ENCODE results near the gene SPZ1. TPM values are rescaled to one million over a fixed set of nuclear protein-coding genes. Genes with fewer than 3 reads are reported as not detected.

Gene SPZ1
- total and polyA plus RNA-seq, 2 of the 13 experiments (the other 11 are each of a cell fraction or from before 2014, with no cell fraction given), result not detected

- ATAC-seq (no peak), FAIRE-seq (no peak), DNase-seq (ENCODE audit: low spot score) (no peak)
- Histone ChIP-seq H3K4me3 (replicated peaks in 1 of 3; ENCODE audit: insufficient read depth in 1 of 3, low read depth in 2 of 3, low read length in 3 of 3) (no peak overlapping the region), H3K9ac (ENCODE audit: insufficient read depth, low read depth, low read length) (no peak overlapping the region), H3K4me1 (ENCODE audit: insufficient read depth, low read length) (peaks cover 11% of the 10 kb centered on the region), H3K36me3 (replicated peaks in 1 of 2; ENCODE audit: control insufficient read depth in 1 of 2, insufficient read depth in 2 of 2, low read length in 2 of 2) (no peaks in the 10 kb centered on the region), H3K27me3 (ENCODE audit: control insufficient read depth in 1 of 2, insufficient read depth in 2 of 2, low read length in 2 of 2) (no peaks in the 10 kb centered on the region), H2AFZ (ENCODE audit: low read length) (no peak overlapping the region), H4K20me1 (ENCODE audit: insufficient read depth, low read length) (no peaks in the 10 kb centered on the region), H3K9me3 (ENCODE audit: low read length) (no peaks in the 10 kb centered on the region), H3K4me2 (ENCODE audit: low read depth, low read length) (no peak overlapping the region), H3K27ac (ENCODE audit: extremely low read length, insufficient read depth, low read length) (no peak overlapping the region), H3K79me2 (ENCODE audit: insufficient read depth, low read length) (no peaks in the 10 kb centered on the region)
- ChIA-PET POLR2A (no interaction called here), CTCF (ENCODE audit: low intra/inter-chr PET ratio, low total read pairs) (no interaction called here)
- intact Hi-C loops (cut with micrococcal nuclease; ENCODE audit: unreplicated experiment) (loop anchor here (10.0 kb wide), 1 partner anchor 62 kb away; the partner anchor contains the start of gene ZFYVE16), in situ Hi-C loops (cut with HindIII; ENCODE audit: extremely low pct_ligation_motif_present, low pct_unique_long_range_greater_than_20kb) (no loop called here)
- TF ChIP-seq CREB1 (IDR thresholded peaks at IDR 0.05) (peak; percentile 69), CREB1 (CRISPR knock-in tag; IDR thresholded peaks at IDR 0.05) (no peak), ZNF569 (CRISPR knock-in tag; IDR thresholded peaks at IDR 0.05; ENCODE audit: borderline replicate concordance) (no peak), NR3C1 (CRISPR knock-in tag; IDR thresholded peaks at IDR 0.05) (no peak), NBN (conservative IDR thresholded peaks at IDR 0.05) (no peak), KDM5A (IDR thresholded peaks at IDR 0.05; ENCODE audit: borderline replicate concordance, low read length) (no peak), NR2F1 (CRISPR knock-in tag; IDR thresholded peaks at IDR 0.05) (no peak), NFYC (CRISPR knock-in tag; IDR thresholded peaks at IDR 0.05) (no peak)
- WGBS (ENCODE audit: low lambda C conversion rate), result 46% methylated on average over 3 of the region's 3 CpGs
- BruUV-seq (replicated peaks), result no TSS peak
These were observed 23.3 kb downstream of the SPZ1 start for GRCh38 chr5:80343067-80343466.

DNA sequence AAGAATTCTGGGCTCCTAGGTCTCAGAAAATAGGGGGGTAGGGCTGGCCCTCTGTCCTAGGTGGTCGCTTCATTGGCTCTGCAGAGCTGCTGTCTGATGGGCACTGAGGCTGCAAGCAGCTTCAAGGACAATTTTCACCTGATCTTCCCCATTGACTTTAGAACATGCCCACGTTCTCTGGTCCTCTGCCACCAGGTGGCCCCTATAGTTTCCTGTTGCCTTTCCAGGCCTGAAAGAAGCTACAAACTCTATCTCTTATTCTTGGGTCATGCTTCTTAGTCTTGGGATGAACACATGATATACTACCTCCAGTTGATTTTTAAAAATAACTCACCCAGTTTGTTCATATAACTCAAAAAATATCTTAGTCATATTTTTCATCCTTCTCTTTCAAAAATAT, 26.3 kb downstream of the SPZ1 start:
- Histone ChIP-seq H4K20me1 (ENCODE audit: insufficient read depth, low read length) (no peaks in the 10 kb centered on the region), H3K36me3 (replicated peaks in 1 of 2; ENCODE audit: control insufficient read depth in 1 of 2, insufficient read depth in 2 of 2, low read length in 2 of 2) (no peaks in the 10 kb centered on the region), H3K79me2 (ENCODE audit: insufficient read depth, low read length) (no peaks in the 10 kb centered on the region), H3K4me3 (replicated peaks in 1 of 3; ENCODE audit: insufficient read depth in 1 of 3, low read depth in 2 of 3, low read length in 3 of 3) (no peak overlapping the region), H3K4me2 (ENCODE audit: low read depth, low read length) (no peak overlapping the region), H3K27ac (ENCODE audit: extremely low read length, insufficient read depth, low read length) (no peak overlapping the region), H3K27me3 (ENCODE audit: control insufficient read depth in 1 of 2, insufficient read depth in 2 of 2, low read length in 2 of 2) (peaks cover 0 to 2% of the 10 kb centered on the region in 2 experiments; a peak in 1 of 5 replicates), H3K9me3 (ENCODE audit: low read length) (no peaks in the 10 kb centered on the region), H2AFZ (ENCODE audit: low read length) (no peak overlapping the region), H3K9ac (ENCODE audit: insufficient read depth, low read depth, low read length) (no peak overlapping the region), H3K4me1 (ENCODE audit: insufficient read depth, low read length) (peaks cover 11% of the 10 kb centered on the region)
- in situ Hi-C loops (cut with HindIII; ENCODE audit: extremely low pct_ligation_motif_present, low pct_unique_long_range_greater_than_20kb) (no loop called here), intact Hi-C loops (cut with micrococcal nuclease; ENCODE audit: unreplicated experiment) (loop anchor here (5.0 to 10.0 kb wide), 3 partner anchors 59 to 311 kb away; partner anchors contain the start of genes FAM151B and ZFYVE16)
- DNase-seq (ENCODE audit: low spot score) (peak; percentile 44), FAIRE-seq (peak; percentile 82), ATAC-seq (peak; percentile 90)
- TF ChIP-seq ONECUT2 (CRISPR knock-in tag; IDR thresholded peaks at IDR 0.05) (no peak), SMC3 (IDR thresholded peaks at IDR 0.05; ENCODE audit: low read length) (peak; percentile 77; the same call in 1 of the 2 replicates), PRMT3 (CRISPR knock-in tag; IDR thresholded peaks at IDR 0.05; ENCODE audit: borderline replicate concordance, low read depth) (no peak), ZNF550 (CRISPR knock-in tag; IDR thresholded peaks at IDR 0.05; ENCODE audit: borderline replicate concordance) (no peak), CREM (IDR thresholded peaks at IDR 0.05) (no peak), CREM (CRISPR knock-in tag; IDR thresholded peaks at IDR 0.05) (no peak), ETV5 (CRISPR knock-in tag; IDR thresholded peaks at IDR 0.05; ENCODE audit: borderline replicate concordance) (peak; percentile 49; the same call in 1 of the 2 replicates), GABPA (IDR thresholded peaks at IDR 0.05; ENCODE audit: low read depth, low read length) (no peak), GABPA (CRISPR knock-in tag; IDR thresholded peaks at IDR 0.05; ENCODE audit: low read depth) (peak; percentile 35; the same call in 1 of the 2 replicates), STAG1 (CRISPR knock-in tag; IDR thresholded peaks at IDR 0.05) (peak; percentile 71), RAD21 (CRISPR knock-in tag; IDR thresholded peaks at IDR 0.05) (peak; percentile 11; the same call in 1 of the 2 replicates)
- TF ChIP-seq, protein P1, sequence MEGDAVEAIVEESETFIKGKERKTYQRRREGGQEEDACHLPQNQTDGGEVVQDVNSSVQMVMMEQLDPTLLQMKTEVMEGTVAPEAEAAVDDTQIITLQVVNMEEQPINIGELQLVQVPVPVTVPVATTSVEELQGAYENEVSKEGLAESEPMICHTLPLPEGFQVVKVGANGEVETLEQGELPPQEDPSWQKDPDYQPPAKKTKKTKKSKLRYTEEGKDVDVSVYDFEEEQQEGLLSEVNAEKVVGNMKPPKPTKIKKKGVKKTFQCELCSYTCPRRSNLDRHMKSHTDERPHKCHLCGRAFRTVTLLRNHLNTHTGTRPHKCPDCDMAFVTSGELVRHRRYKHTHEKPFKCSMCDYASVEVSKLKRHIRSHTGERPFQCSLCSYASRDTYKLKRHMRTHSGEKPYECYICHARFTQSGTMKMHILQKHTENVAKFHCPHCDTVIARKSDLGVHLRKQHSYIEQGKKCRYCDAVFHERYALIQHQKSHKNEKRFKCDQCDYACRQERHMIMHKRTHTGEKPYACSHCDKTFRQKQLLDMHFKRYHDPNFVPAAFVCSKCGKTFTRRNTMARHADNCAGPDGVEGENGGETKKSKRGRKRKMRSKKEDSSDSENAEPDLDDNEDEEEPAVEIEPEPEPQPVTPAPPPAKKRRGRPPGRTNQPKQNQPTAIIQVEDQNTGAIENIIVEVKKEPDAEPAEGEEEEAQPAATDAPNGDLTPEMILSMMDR (CRISPR knock-in tag; IDR thresholded peaks at IDR 0.05), result peak; percentile 70
- CTCF ChIA-PET (ENCODE audit: low intra/inter-chr PET ratio, low total read pairs), result interaction anchor here (0.8 kb wide), 1 partner anchor 326 kb away, joined by 3 read pairs; no protein-coding TSS in a partner anchor
- 14% methylated on average over 2 of the region's 2 CpGs for WGBS (ENCODE audit: low lambda C conversion rate)
- POLR2A ChIA-PET, result interaction anchor here (1.4 kb wide), 1 partner anchor 309 kb away, joined by 3 read pairs; the partner anchor contains the start of gene DHFR
- no TSS peak for BruUV-seq (replicated peaks)

Measured in HepG2 (cell line).